ENCODE measurements around the gene IFITM2.

IFITM2 gene

GRCh38 chr11:334264-334994, 26.8 kb downstream of the IFITM2 start:
- no peak overlapping the region for H3K4me3 ChIP-seq (replicated peaks in 1 of 2; ENCODE audit: low read depth in 2 of 2, low read length in 2 of 2)
- TF ChIP-seq, protein P1, sequence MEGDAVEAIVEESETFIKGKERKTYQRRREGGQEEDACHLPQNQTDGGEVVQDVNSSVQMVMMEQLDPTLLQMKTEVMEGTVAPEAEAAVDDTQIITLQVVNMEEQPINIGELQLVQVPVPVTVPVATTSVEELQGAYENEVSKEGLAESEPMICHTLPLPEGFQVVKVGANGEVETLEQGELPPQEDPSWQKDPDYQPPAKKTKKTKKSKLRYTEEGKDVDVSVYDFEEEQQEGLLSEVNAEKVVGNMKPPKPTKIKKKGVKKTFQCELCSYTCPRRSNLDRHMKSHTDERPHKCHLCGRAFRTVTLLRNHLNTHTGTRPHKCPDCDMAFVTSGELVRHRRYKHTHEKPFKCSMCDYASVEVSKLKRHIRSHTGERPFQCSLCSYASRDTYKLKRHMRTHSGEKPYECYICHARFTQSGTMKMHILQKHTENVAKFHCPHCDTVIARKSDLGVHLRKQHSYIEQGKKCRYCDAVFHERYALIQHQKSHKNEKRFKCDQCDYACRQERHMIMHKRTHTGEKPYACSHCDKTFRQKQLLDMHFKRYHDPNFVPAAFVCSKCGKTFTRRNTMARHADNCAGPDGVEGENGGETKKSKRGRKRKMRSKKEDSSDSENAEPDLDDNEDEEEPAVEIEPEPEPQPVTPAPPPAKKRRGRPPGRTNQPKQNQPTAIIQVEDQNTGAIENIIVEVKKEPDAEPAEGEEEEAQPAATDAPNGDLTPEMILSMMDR (IDR thresholded peaks at IDR 0.05; ENCODE audit: low read depth, low read length) = no peak
- DNase-seq (ENCODE audit: low read depth in 2 of 2) = peak in 1 of 2 donors; percentile 83

DNA sequence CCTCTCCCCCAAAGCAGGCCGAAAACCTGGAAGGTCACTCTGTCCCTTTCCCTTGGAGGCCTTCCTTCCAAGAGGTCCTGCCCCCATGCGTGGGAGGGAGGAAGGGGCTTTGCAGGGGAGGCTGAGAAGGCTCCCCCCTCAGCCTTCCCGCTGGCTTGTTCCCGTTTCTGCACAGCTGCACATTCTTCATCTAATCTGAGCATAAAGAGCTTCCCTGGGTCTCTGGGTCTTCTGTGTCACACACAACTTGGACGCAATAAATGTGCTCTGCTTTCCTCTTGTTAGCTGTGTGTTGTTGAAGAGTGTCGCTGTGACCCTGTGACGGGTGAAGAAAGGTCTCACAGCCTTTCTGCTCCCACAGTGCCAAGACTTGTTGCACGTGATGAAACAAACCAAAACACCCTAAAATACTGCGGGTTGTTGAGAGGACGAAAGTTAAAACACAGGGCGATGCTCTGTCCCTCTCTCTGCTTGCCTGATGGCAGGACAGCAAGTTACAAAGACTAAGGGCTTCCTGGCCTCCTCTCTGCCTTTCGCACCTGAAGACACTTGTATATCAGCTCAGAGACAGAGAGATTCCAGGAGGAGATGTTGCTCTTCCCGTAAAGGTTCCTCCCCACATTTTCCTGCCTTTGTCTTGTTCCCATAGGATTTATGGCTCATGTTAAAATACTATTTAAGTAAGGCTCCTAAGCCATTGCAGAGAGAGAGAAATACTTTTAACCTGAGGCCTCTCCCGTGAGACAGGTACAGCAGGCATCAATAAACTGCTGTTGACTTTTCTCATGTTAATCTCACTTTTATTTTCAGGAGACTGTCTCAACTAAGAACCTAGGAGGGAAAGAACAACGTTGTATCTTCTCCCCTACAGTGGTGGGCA, 28.4 kb downstream of the IFITM2 start:
- no peak overlapping the region for H3K4me3 ChIP-seq (replicated peaks in 1 of 2; ENCODE audit: low read depth in 2 of 2, low read length in 2 of 2)
- TF ChIP-seq, protein P1 (IDR thresholded peaks at IDR 0.05; ENCODE audit: low read depth, low read length) = no peak
- DNase-seq (ENCODE audit: low read depth in 2 of 2) = peak in 1 of 2 donors; percentile 73

- DNase-seq (ENCODE audit: low read depth in 2 of 2) = no peak
- no peak overlapping the region for H3K4me3 ChIP-seq (replicated peaks in 1 of 2; ENCODE audit: low read depth in 2 of 2, low read length in 2 of 2)
- TF ChIP-seq, protein P1 (IDR thresholded peaks at IDR 0.05; ENCODE audit: low read depth, low read length) = no peak
Observed at GRCh38 chr11:336659-337198, 29.1 kb downstream of the IFITM2 start.

GRCh38 chr11:337711-338110, 30.1 kb downstream of the IFITM2 start:
- TF ChIP-seq, protein P1 (IDR thresholded peaks at IDR 0.05; ENCODE audit: low read depth, low read length) = no peak
- DNase-seq (ENCODE audit: low read depth in 2 of 2) = no peak
- no peak overlapping the region for H3K4me3 ChIP-seq (replicated peaks in 1 of 2; ENCODE audit: low read depth in 2 of 2, low read length in 2 of 2)

DNA sequence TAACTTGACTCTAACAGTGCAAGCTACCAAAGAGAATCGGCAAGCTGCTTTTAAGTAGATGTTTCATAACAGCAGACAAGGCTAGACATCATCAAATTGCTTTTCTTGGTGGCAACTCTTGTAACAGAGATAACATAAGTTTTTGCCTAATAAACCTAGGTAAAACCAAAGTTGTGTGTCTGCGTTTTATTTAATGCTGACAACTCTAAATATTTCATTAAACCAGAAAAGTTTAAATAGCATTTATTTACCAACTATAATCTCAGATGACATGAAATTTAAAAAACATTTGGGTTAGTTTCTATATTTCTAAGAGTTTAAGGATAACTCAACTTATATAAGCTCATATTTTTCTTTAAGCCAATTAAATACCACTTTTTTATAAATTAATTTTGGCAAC, 32.3 kb downstream of the IFITM2 start:
- TF ChIP-seq, protein P1 (IDR thresholded peaks at IDR 0.05; ENCODE audit: low read depth, low read length) = no peak
- DNase-seq (ENCODE audit: low read depth in 2 of 2) = no peak
- H3K4me3 ChIP-seq (replicated peaks in 1 of 2; ENCODE audit: low read depth in 2 of 2, low read length in 2 of 2) = no peak overlapping the region

GRCh38 chr11:340539-341512, 33.2 kb downstream of the IFITM2 start:
- TF ChIP-seq, protein P1 (IDR thresholded peaks at IDR 0.05; ENCODE audit: low read depth, low read length) = no peak
- H3K4me3 ChIP-seq (replicated peaks in 1 of 2; ENCODE audit: low read depth in 2 of 2, low read length in 2 of 2) = no peak overlapping the region
- peak in 1 of 2 donors; percentile 14 for DNase-seq (ENCODE audit: low read depth in 2 of 2)
